ENCODE data around the gene SLC39A3.

SLC39A3 gene

GRCh38 chr19:2739602-2740313, at the start of gene SLC39A3:
Gene SLC39A3, minus strand, starts transcription at chr19:2740017. Its CDS starts 2,760 bp downstream, at chr19:2737257.
- Mint-ChIP-seq H3K4me3 (peak within 1 kb of the TSS; percentile 93), H3K9me3 (no peaks in the 10 kb centered on the region), H3K4me1 (peaks cover 25% of the 10 kb centered on the region), H3K27ac (peak within 1 kb of the TSS; percentile 84), H3K36me3 (peaks cover 12% of the 10 kb centered on the region), H3K27me3 (peaks cover 5% of the 10 kb centered on the region)

- no peaks in the 10 kb centered on the region for H3K9me3 Mint-ChIP-seq
- H3K27me3 Mint-ChIP-seq = no peaks in the 10 kb centered on the region
- peak overlapping the region; percentile 17 for H3K27ac Mint-ChIP-seq
- peak overlapping the region; percentile 42 for H3K4me3 Mint-ChIP-seq
- H3K36me3 Mint-ChIP-seq = no peaks in the 10 kb centered on the region
- peaks cover 28% of the 10 kb centered on the region for H3K4me1 Mint-ChIP-seq
These were observed 48.4 kb upstream of the SLC39A3 start for GRCh38 chr19:2788237-2788636.

- H3K27me3 Mint-ChIP-seq = no peaks in the 10 kb centered on the region
- no peak overlapping the region for H3K27ac Mint-ChIP-seq
- no peaks in the 10 kb centered on the region for H3K36me3 Mint-ChIP-seq
- peaks cover 31% of the 10 kb centered on the region for H3K4me1 Mint-ChIP-seq
- no peaks in the 10 kb centered on the region for H3K9me3 Mint-ChIP-seq
- peak overlapping the region; percentile 97 for H3K4me3 Mint-ChIP-seq
These were observed 47.3 kb upstream of the SLC39A3 start for GRCh38 chr19:2787115-2787514.

GRCh38 chr19:2785244-2785997, 45.6 kb upstream of the SLC39A3 start, which contains the start of gene THOP1:
Gene THOP1, plus strand, starts transcription at chr19:2785503. Its CDS starts 160 bp downstream, at chr19:2785663.
- Mint-ChIP-seq H3K36me3 (no peaks in the 10 kb centered on the region), H3K9me3 (no peaks in the 10 kb centered on the region), H3K4me1 (peaks cover 48% of the 10 kb centered on the region), H3K4me3 (peak within 1 kb of the TSS; percentile 97), H3K27ac (peak within 1 kb of the TSS; percentile 51), H3K27me3 (no peaks in the 10 kb centered on the region)

GRCh38 chr19:2783781-2784145, 43.9 kb upstream of the SLC39A3 start:
- Mint-ChIP-seq H3K36me3 (no peaks in the 10 kb centered on the region), H3K27ac (peak overlapping the region; percentile 98), H3K4me1 (peaks cover 49% of the 10 kb centered on the region), H3K9me3 (no peaks in the 10 kb centered on the region), H3K4me3 (peak overlapping the region; percentile 93), H3K27me3 (no peaks in the 10 kb centered on the region)

- Mint-ChIP-seq H3K4me1 (peaks cover 53% of the 10 kb centered on the region), H3K27ac (peak within 1 kb of the TSS; percentile 98), H3K9me3 (no peaks in the 10 kb centered on the region), H3K4me3 (peak within 1 kb of the TSS; percentile 93), H3K36me3 (no peaks in the 10 kb centered on the region), H3K27me3 (no peaks in the 10 kb centered on the region)
These were observed 43.3 kb upstream of the SLC39A3 start, which contains the start of gene SGTA for GRCh38 chr19:2782936-2783780. Gene SGTA, minus strand, starts transcription at chr19:2783273. Its CDS starts 14,205 bp downstream, at chr19:2769068.

GRCh38 chr19:2782329-2782935, 42.6 kb upstream of the SLC39A3 start:
- peak overlapping the region; percentile 93 for H3K4me3 Mint-ChIP-seq
- peaks cover 51% of the 10 kb centered on the region for H3K4me1 Mint-ChIP-seq
- peak overlapping the region; percentile 80 for H3K27ac Mint-ChIP-seq
- H3K9me3 Mint-ChIP-seq = no peaks in the 10 kb centered on the region
- no peaks in the 10 kb centered on the region for H3K27me3 Mint-ChIP-seq
- H3K36me3 Mint-ChIP-seq = no peaks in the 10 kb centered on the region

- peak overlapping the region; percentile 93 for H3K4me3 Mint-ChIP-seq
- no peaks in the 10 kb centered on the region for H3K27me3 Mint-ChIP-seq
- H3K9me3 Mint-ChIP-seq = no peaks in the 10 kb centered on the region
- peak overlapping the region; percentile 44 for H3K27ac Mint-ChIP-seq
- H3K36me3 Mint-ChIP-seq = peaks cover 2% of the 10 kb centered on the region
- peaks cover 55% of the 10 kb centered on the region for H3K4me1 Mint-ChIP-seq
These were observed 40.5 kb upstream of the SLC39A3 start for GRCh38 chr19:2780284-2780683.

GRCh38 chr19:2779121-2779740, 39.4 kb upstream of the SLC39A3 start:
- H3K27me3 Mint-ChIP-seq = no peaks in the 10 kb centered on the region
- H3K27ac Mint-ChIP-seq = no peak overlapping the region
- peaks cover 61% of the 10 kb centered on the region for H3K4me1 Mint-ChIP-seq
- H3K36me3 Mint-ChIP-seq = peaks cover 2% of the 10 kb centered on the region
- H3K4me3 Mint-ChIP-seq = no peak overlapping the region
- no peaks in the 10 kb centered on the region for H3K9me3 Mint-ChIP-seq

GRCh38 chr19:2777952-2778683, 38.3 kb upstream of the SLC39A3 start:
- Mint-ChIP-seq H3K4me1 (peaks cover 51% of the 10 kb centered on the region), H3K4me3 (no peak overlapping the region), H3K27ac (no peak overlapping the region), H3K27me3 (no peaks in the 10 kb centered on the region), H3K9me3 (no peaks in the 10 kb centered on the region), H3K36me3 (peaks cover 2% of the 10 kb centered on the region)

- Mint-ChIP-seq H3K27ac (peak overlapping the region; percentile 95), H3K36me3 (peaks cover 2% of the 10 kb centered on the region), H3K9me3 (no peaks in the 10 kb centered on the region), H3K4me3 (peak overlapping the region; percentile 89), H3K27me3 (no peaks in the 10 kb centered on the region), H3K4me1 (peaks cover 43% of the 10 kb centered on the region)
These were observed 36.0 kb upstream of the SLC39A3 start for GRCh38 chr19:2775556-2776430.

GRCh38 chr19:2774953-2775555, 35.2 kb upstream of the SLC39A3 start:
- peak overlapping the region; percentile 89 for H3K4me3 Mint-ChIP-seq

GRCh38 chr19:2774083-2774679, 34.4 kb upstream of the SLC39A3 start:
- Mint-ChIP-seq H3K4me3 (peak overlapping the region; percentile 54), H3K36me3 (peaks cover 2% of the 10 kb centered on the region), H3K27ac (no peak overlapping the region), H3K4me1 (peaks cover 34% of the 10 kb centered on the region), H3K27me3 (no peaks in the 10 kb centered on the region), H3K9me3 (no peaks in the 10 kb centered on the region)

More at GRCh38 chr19:2774953-2775555, 35.2 kb upstream of the SLC39A3 start:
- Mint-ChIP-seq H3K27ac (peak overlapping the region; percentile 95), H3K9me3 (no peaks in the 10 kb centered on the region), H3K4me1 (peaks cover 35% of the 10 kb centered on the region), H3K36me3 (peaks cover 2% of the 10 kb centered on the region), H3K27me3 (no peaks in the 10 kb centered on the region)

Measured in activated naive CD4-positive, alpha-beta T cell treated with anti-CD3 and anti-CD28 coated beads, Interleukin-2, amount 50 U/mL, for 24 hours (primary cell).